HepG2 (cell line): Measurements from ENCODE around the gene TSPAN32. TPM values are rescaled to one million over a fixed set of nuclear protein-coding genes. Genes with fewer than 3 reads are reported as not detected.

Source experiments
- ATAC-seq: fragments of 200-7000 bp; cut with Tn5 transposase; 3 replicates; pipeline ENCODE4 v1.9.1; 2020; ENCODE audit warnings: mild to moderate bottlenecking, moderate library complexity
- BruUV-seq: library from RNA; stranded (reverse); fragments of 400-500 nt; replicated peaks from 2 replicates; lab custom pipeline; 2021; lab: Mats Ljungman, UMichigan
- CTCF ChIA-PET: fragments of 300-600 bp; formaldehyde crosslinking; extraction: SDS; loops from one replicate; lab custom pipeline; 2021; ENCODE audit warnings: low total read pairs, inconsistent platforms, low intra/inter-chr PET ratio; lab: Yijun Ruan, JAX
- POLR2A ChIA-PET: fragments of 350-600 bp; sonication (Branson Sonifier 250); formaldehyde crosslinking; loops from one replicate; lab custom pipeline; 2020; ENCODE audit warnings: antibody characterized with exemption, inconsistent platforms; lab: Yijun Ruan, JAX
- DNase-seq: peaks from one replicate; pipeline ENCODE4 v3.0.0-alpha.2; 2015; ENCODE audit warnings: low spot score
- FAIRE-seq: peaks from 3 replicates; lab custom pipeline; 2011; peaks lifted over from hg19 to GRCh38; lab: Jason Lieb, UNC
- H2AFZ ChIP-seq: one replicate; pipeline ENCODE4 v1.6.1; 2011; ENCODE audit warnings: low read length, inconsistent platforms
- H3K27ac ChIP-seq: fragments of 300-600 bp; 3 replicates; pipeline ENCODE4 v1.8.0; 2011; ENCODE audit warnings: mixed run types, mild to moderate bottlenecking, mixed read lengths, low read length, inconsistent platforms; ENCODE audit not compliant: insufficient read depth; ENCODE audit errors: extremely low read length
- H3K27me3 ChIP-seq, 2 experiments: fragments of 200-600 bp in 1 of 2; 2 replicates in 1 of 2; 3 replicates in 1 of 2; pipeline versions ENCODE4 v1.6.0 to v1.8.0; 2011; ENCODE audit warnings: low read length in 2 of 2, mild to moderate bottlenecking in 2 of 2, moderate library complexity in 2 of 2, inconsistent platforms in 1 of 2; ENCODE audit not compliant: insufficient read depth in 2 of 2, control insufficient read depth in 1 of 2
- H3K36me3 ChIP-seq, 2 experiments: fragments of 200-600 bp in 1 of 2; replicated peaks in 1 of 2; 2 replicates in 1 of 2; 3 replicates in 1 of 2; pipeline versions ENCODE4 v1.5.1 to v1.8.0; 2011; ENCODE audit warnings: low read length in 2 of 2, inconsistent platforms in 1 of 2; ENCODE audit not compliant: insufficient read depth in 2 of 2, control insufficient read depth in 1 of 2
- H3K4me1 ChIP-seq: 2 replicates; pipeline ENCODE4 v1.5.1; 2012; ENCODE audit warnings: low read length, inconsistent platforms; ENCODE audit not compliant: insufficient read depth
- H3K4me2 ChIP-seq: 2 replicates; pipeline ENCODE4 v1.6.0; 2011; ENCODE audit warnings: low read depth, low read length, inconsistent platforms
- H3K4me3 ChIP-seq, 3 experiments: fragments of 200-600 bp in 1 of 3; sonication (generic), shearing (Covaris generic) in 1 of 3; replicated peaks in 1 of 3; 2 replicates each; pipeline ENCODE4 v1.5.1; 2011 to 2016; ENCODE audit warnings: low read length in 3 of 3, inconsistent platforms in 2 of 3, low read depth in 2 of 3, mild to moderate bottlenecking in 2 of 3, control low read depth in 1 of 3, mixed read lengths in 1 of 3; ENCODE audit not compliant: insufficient read depth in 1 of 3
- H3K79me2 ChIP-seq: one replicate; pipeline ENCODE4 v1.6.1; 2011; ENCODE audit warnings: low read length, inconsistent platforms; ENCODE audit not compliant: insufficient read depth
- H3K9ac ChIP-seq: 2 replicates; pipeline ENCODE4 v1.6.0; 2011; ENCODE audit warnings: mild to moderate bottlenecking, low read depth, low read length, inconsistent platforms; ENCODE audit not compliant: insufficient read depth
- H3K9me3 ChIP-seq: 2 replicates; pipeline ENCODE4 v1.5.1; 2012; ENCODE audit warnings: mild to moderate bottlenecking, low read length
- H4K20me1 ChIP-seq: 2 replicates; pipeline ENCODE4 v1.6.0; 2011; ENCODE audit warnings: inconsistent platforms, mild to moderate bottlenecking, low read length, moderate library complexity; ENCODE audit not compliant: insufficient read depth
- HOXA7 ChIP-seq: sonication (generic); formaldehyde crosslinking; IDR thresholded peaks from 2 replicates; pipeline ENCODE4 v1.8.1; 2022; ENCODE audit warnings: mild to moderate bottlenecking, missing genetic modification reagents, moderate library complexity
- KLF11 ChIP-seq: IDR thresholded peaks from 2 replicates; pipeline ENCODE4 v1.6.1; 2016; ENCODE audit warnings: missing compliant biosample characterization
- NAIF1 ChIP-seq: sonication (generic); formaldehyde crosslinking; IDR thresholded peaks from 2 replicates; pipeline ENCODE4 v1.5.0; 2020; ENCODE audit warnings: mild to moderate bottlenecking, missing genetic modification reagents, borderline replicate concordance
- NFYB ChIP-seq: sonication (generic); formaldehyde crosslinking; IDR thresholded peaks from 2 replicates; pipeline ENCODE4 v1.4.0; 2020; ENCODE audit warnings: missing genetic modification reagents
- SP4 ChIP-seq: sonication (generic); formaldehyde crosslinking; IDR thresholded peaks from 2 replicates; pipeline ENCODE4 v1.8.1; 2023; ENCODE audit warnings: mild to moderate bottlenecking, missing genetic modification reagents
- SRF ChIP-seq: IDR thresholded peaks from 2 replicates; pipeline ENCODE4 v1.6.1; 2011; ENCODE audit warnings: mild to moderate bottlenecking, low read depth, low read length, moderate library complexity
- TCF7L2 ChIP-seq: IDR thresholded peaks from 2 replicates; pipeline ENCODE4 v1.6.1; 2011; ENCODE audit warnings: mild to moderate bottlenecking, low read depth, low read length, moderate library complexity
- ZNF33B ChIP-seq: sonication (generic); formaldehyde crosslinking; IDR thresholded peaks from 2 replicates; pipeline ENCODE4 v1.5.1; 2020; ENCODE audit warnings: mild to moderate bottlenecking, missing genetic modification reagents
- ZNF441 ChIP-seq: sonication (generic); formaldehyde crosslinking; IDR thresholded peaks from 2 replicates; pipeline ENCODE4 v1.7.0; 2021; ENCODE audit warnings: missing genetic modification reagents, borderline replicate concordance
- ZNF670 ChIP-seq: sonication (generic); formaldehyde crosslinking; IDR thresholded peaks from 2 replicates; pipeline ENCODE4 v1.8.0; 2022; ENCODE audit warnings: mild to moderate bottlenecking, missing genetic modification reagents, borderline replicate concordance
- WGBS: methylation state at CpG from one replicate; pipeline ENCODE4 v1.1.6; 2017; ENCODE audit warnings: low lambda C conversion rate; 5-methylcytosine and 5-hydroxymethylcytosine counted together
- in situ Hi-C: cut with HindIII; loops from 2 replicates; pipeline ENCODE4 v1.10.0; 2017; ENCODE audit warnings: low pct_unique_long_range_greater_than_20kb; ENCODE audit not compliant: extremely low pct_ligation_motif_present
- intact Hi-C: fragments of 100-400 bp; cut with micrococcal nuclease; formaldehyde crosslinking; loops from one replicate; pipeline ENCODE4 v1.10.0; 2022; ENCODE audit not compliant: unreplicated experiment
- polyA plus RNA-seq, 8 experiments: library from polyadenylated mRNA; depleted of rRNA in 3 of 8; stranded (reverse) in 7 of 8; unstranded in 1 of 8; fragments of >200 nt; fragmentation: Illumina TruSeq in 4 of 8; extraction: Trizol in 4 of 8; gene quantifications; 2 replicates each; pipeline versions ENCODE4 v1.2.1 to v1.2.3, GENCODE V29; 2011 to 2016; ENCODE audit warnings: low read depth in 4 of 8, missing spikeins in 1 of 8, mixed read lengths in 1 of 8; ENCODE audit not compliant: insufficient read depth in 1 of 8
- total RNA-seq, 5 experiments: library from RNA; depleted of rRNA; stranded (reverse); fragments of >200 nt; fragmentation: Illumina TruSeq; extraction: Trizol; gene quantifications; 2 replicates each; pipeline ENCODE4 v1.2.3, GENCODE V29; 2016; ENCODE audit warnings: low read depth in 1 of 5
- TF ChIP-seq, protein P1 (sequence below): fragments of 450-650 bp; IDR thresholded peaks from 2 replicates; pipeline ENCODE4 v1.6.1; 2016
- TF ChIP-seq, protein P2 (sequence below): sonication (generic); formaldehyde crosslinking; IDR thresholded peaks from 2 replicates; pipeline ENCODE4 v1.4.0; 2020; ENCODE audit warnings: mild to moderate bottlenecking, missing genetic modification reagents

The TSPAN32 gene
- total and polyA plus RNA-seq, 2 of the 13 experiments (the other 11 are each of a cell fraction or from before 2014, with no cell fraction given) = 0.09 to 0.70 TPM

DNA sequence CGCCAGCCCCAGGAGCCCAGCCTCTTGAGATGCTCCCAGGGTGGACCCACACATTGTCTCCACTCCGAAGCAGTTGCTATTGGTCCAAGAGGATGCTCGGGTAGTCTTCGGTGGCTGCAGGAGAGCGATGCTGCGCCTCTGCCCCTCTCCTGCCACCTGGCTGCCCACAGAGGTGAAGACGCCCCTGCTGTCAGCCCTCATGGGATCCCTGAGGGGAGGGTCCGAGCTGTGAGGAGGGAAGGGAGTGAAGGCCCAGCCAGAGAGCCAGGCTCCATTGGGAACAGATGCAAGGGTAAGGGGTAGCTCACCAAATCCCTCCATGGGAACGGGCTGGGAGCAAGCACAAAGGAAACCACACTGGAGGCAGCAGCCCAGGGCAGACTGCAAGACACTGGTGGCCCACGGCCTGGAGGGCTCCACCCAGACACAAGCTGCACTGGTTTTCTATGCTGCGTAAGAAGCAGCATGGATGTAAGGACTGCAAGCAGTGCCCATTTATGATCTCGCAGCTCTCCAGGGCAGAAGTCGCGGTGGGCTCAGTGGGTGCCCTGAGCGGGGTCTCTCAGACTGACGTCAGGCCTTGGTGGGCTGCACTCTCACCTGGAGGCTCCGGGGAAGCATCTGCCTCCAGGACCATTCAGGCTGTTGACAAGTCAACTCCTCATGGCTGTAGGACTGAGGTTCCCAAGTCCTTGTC is 15.7 kb downstream of the TSPAN32 start:
- Histone ChIP-seq H3K4me3 (no peak overlapping the region), H3K9ac (no peak overlapping the region), H2AFZ (no peak overlapping the region), H3K9me3 (no peaks in the 10 kb centered on the region), H3K4me1 (no peaks in the 10 kb centered on the region), H3K27me3 (peaks cover 13 to 29% of the 10 kb centered on the region in 2 experiments; a peak in 3 of 5 replicates), H3K4me2 (no peak overlapping the region), H4K20me1 (no peaks in the 10 kb centered on the region), H3K27ac (no peak overlapping the region), H3K36me3 (no peaks in the 10 kb centered on the region), H3K79me2 (no peaks in the 10 kb centered on the region)
- no TSS peak for BruUV-seq
- POLR2A ChIA-PET = no interaction called here
- DNase-seq (no peak), ATAC-seq (no peak), FAIRE-seq (no peak)
- in situ Hi-C loops = no loop called here
- CTCF ChIA-PET = no interaction called here
- WGBS = 46% methylated on average over 8 of the region's 17 CpGs
- intact Hi-C loops = loop anchor here (10.0 kb wide), 1 partner anchor 217 kb away; no protein-coding TSS in a partner anchor
- no peak for TF ChIP-seq HOXA7 (CRISPR knock-in tag)
- no peak for TF ChIP-seq ZNF33B (CRISPR knock-in tag)
- no peak for TF ChIP-seq SRF
- TF ChIP-seq, protein P1, sequence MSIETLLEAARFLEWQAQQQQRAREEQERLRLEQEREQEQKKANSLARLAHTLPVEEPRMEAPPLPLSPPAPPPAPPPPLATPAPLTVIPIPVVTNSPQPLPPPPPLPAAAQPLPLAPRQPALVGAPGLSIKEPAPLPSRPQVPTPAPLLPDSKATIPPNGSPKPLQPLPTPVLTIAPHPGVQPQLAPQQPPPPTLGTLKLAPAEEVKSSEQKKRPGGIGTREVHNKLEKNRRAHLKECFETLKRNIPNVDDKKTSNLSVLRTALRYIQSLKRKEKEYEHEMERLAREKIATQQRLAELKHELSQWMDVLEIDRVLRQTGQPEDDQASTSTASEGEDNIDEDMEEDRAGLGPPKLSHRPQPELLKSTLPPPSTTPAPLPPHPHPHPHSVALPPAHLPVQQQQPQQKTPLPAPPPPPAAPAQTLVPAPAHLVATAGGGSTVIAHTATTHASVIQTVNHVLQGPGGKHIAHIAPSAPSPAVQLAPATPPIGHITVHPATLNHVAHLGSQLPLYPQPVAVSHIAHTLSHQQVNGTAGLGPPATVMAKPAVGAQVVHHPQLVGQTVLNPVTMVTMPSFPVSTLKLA = no peak
- TF ChIP-seq KLF11 = no peak
- no peak for TF ChIP-seq ZNF670 (CRISPR knock-in tag)

DNA sequence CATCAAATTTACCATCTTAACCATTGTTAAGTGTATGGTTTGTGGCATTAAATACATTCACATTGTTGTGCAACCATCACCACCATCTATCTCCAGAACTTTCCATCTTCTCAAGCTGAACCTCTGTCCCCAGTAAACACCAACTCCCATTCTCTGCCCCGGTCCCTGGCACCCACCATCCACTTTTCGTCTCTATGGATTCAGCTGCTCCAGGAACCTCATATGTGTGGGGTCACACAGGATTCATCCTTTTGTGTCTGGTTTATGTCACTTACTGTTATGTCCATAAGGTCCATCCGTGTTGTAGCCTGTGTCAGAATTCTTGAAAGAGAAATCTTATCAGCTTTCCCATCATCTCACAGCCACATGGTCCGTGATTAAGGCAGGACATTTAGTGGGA is 16.3 kb downstream of the TSPAN32 start:
- Histone ChIP-seq H3K27ac (no peak overlapping the region), H3K79me2 (no peaks in the 10 kb centered on the region), H3K36me3 (no peaks in the 10 kb centered on the region), H3K4me2 (no peak overlapping the region), H3K9ac (no peak overlapping the region), H2AFZ (no peak overlapping the region), H3K4me3 (no peak overlapping the region), H3K4me1 (no peaks in the 10 kb centered on the region), H3K27me3 (peaks cover 13 to 25% of the 10 kb centered on the region in 2 experiments; a peak in 3 of 5 replicates), H3K9me3 (no peaks in the 10 kb centered on the region), H4K20me1 (no peaks in the 10 kb centered on the region)
- in situ Hi-C loops (no loop called here), intact Hi-C loops (loop anchor here (10.0 kb wide), 1 partner anchor 217 kb away; no protein-coding TSS in a partner anchor)
- DNase-seq (no peak), FAIRE-seq (no peak), ATAC-seq (no peak)
- CTCF ChIA-PET = no interaction called here
- no TSS peak for BruUV-seq
- POLR2A ChIA-PET = no interaction called here
- WGBS = 17% methylated on average over 4 of the region's 4 CpGs
- TF ChIP-seq, protein P2, sequence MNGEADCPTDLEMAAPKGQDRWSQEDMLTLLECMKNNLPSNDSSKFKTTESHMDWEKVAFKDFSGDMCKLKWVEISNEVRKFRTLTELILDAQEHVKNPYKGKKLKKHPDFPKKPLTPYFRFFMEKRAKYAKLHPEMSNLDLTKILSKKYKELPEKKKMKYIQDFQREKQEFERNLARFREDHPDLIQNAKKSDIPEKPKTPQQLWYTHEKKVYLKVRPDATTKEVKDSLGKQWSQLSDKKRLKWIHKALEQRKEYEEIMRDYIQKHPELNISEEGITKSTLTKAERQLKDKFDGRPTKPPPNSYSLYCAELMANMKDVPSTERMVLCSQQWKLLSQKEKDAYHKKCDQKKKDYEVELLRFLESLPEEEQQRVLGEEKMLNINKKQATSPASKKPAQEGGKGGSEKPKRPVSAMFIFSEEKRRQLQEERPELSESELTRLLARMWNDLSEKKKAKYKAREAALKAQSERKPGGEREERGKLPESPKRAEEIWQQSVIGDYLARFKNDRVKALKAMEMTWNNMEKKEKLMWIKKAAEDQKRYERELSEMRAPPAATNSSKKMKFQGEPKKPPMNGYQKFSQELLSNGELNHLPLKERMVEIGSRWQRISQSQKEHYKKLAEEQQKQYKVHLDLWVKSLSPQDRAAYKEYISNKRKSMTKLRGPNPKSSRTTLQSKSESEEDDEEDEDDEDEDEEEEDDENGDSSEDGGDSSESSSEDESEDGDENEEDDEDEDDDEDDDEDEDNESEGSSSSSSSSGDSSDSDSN (CRISPR knock-in tag) = no peak
- TF ChIP-seq NAIF1 (no peak), ZNF441 (CRISPR knock-in tag) (no peak), SP4 (no peak), TCF7L2 (no peak), NFYB (no peak)
